NCI-H2171 treated with DMSO at 0.1 percent for 48 hours (cell line): ENCODE results near the gene KLHL40.

Experiments used
- DNase-seq: peaks from one replicate; lab custom pipeline; 2025; lab: John Stamatoyannopoulos, UW

KLHL40 gene

GRCh38 chr3:42690191-42690590 is 4.9 kb downstream of the KLHL40 start:
- no peak for DNase-seq

- DNase-seq, result no peak
These were observed 5.7 kb downstream of the KLHL40 start for GRCh38 chr3:42690766-42691680.

- DNase-seq, result no peak
These were observed 6.7 kb downstream of the KLHL40 start for GRCh38 chr3:42691816-42692666.

GRCh38 chr3:42692667-42693529 is 7.6 kb downstream of the KLHL40 start:
- DNase-seq, result no peak

GRCh38 chr3:42693530-42693930 is 8.2 kb downstream of the KLHL40 start:
- DNase-seq, result no peak

- no peak for DNase-seq
These were observed 9.0 kb downstream of the KLHL40 start for GRCh38 chr3:42694366-42694765.

GRCh38 chr3:42696356-42697288 is 11.3 kb downstream of the KLHL40 start:
- DNase-seq, result no peak

GRCh38 chr3:42697289-42698051 is 12.1 kb downstream of the KLHL40 start:
- no peak for DNase-seq

- DNase-seq, result no peak
These were observed 13.0 kb downstream of the KLHL40 start for GRCh38 chr3:42698216-42698910.

GRCh38 chr3:42698911-42699230 is 13.5 kb downstream of the KLHL40 start:
- no peak for DNase-seq

- no peak for DNase-seq
These were observed 14.2 kb downstream of the KLHL40 start for GRCh38 chr3:42699511-42699971.

GRCh38 chr3:42700366-42701288 is 15.3 kb downstream of the KLHL40 start:
- DNase-seq, result no peak

- DNase-seq, result no peak
These were observed 16.2 kb downstream of the KLHL40 start for GRCh38 chr3:42701371-42702065.

- no peak for DNase-seq
These were observed 17.0 kb downstream of the KLHL40 start, which contains the start of gene HHATL for GRCh38 chr3:42702066-42702951. TSS of gene HHATL (minus strand) at chr3:42702798. CDS start at chr3:42700826, 1,972 bp downstream.

- DNase-seq, result no peak
These were observed 17.8 kb downstream of the KLHL40 start for GRCh38 chr3:42702982-42703694.

GRCh38 chr3:42703695-42704025 is 18.3 kb downstream of the KLHL40 start:
- DNase-seq, result no peak
